Astrocyte (in vitro differentiated cells and primary cell): ENCODE measurements around the gene CEP89. TPM values are rescaled to one million over a fixed set of nuclear protein-coding genes. Genes with fewer than 3 reads are reported as not detected.
"Not testable (repeated sequence)": the region's sequence is repeated elsewhere in the genome, so short reads cannot be mapped to it uniquely, and the experiment has no call there.

ENCODE experiments used
- DNase-seq: peaks from one replicate; pipeline ENCODE4 v3.0.0-alpha.2; 2010; ENCODE audit warnings: low read depth
- FAIRE-seq: peaks from 2 replicates; lab custom pipeline; 2011; peaks lifted over from hg19 to GRCh38; lab: Jason Lieb, UNC
- H2AFZ ChIP-seq: 2 replicates; pipeline ENCODE4 v1.6.0; 2012; ENCODE audit warnings: low read depth, low read length, inconsistent platforms
- H3K27ac ChIP-seq: 2 replicates; pipeline ENCODE4 v1.5.1; 2011; ENCODE audit warnings: low read depth, low read length, inconsistent platforms
- H3K27me3 ChIP-seq: 2 replicates; pipeline ENCODE4 v1.6.0; 2011; ENCODE audit warnings: low read length, inconsistent platforms; ENCODE audit not compliant: insufficient read depth
- H3K36me3 ChIP-seq: 2 replicates; pipeline ENCODE4 v1.5.1; 2011; ENCODE audit warnings: low read length, inconsistent platforms; ENCODE audit not compliant: insufficient read depth
- H3K4me1 ChIP-seq: 2 replicates; pipeline ENCODE4 v1.5.1; 2011; ENCODE audit warnings: low read length, inconsistent platforms; ENCODE audit not compliant: insufficient read depth
- H3K4me2 ChIP-seq: 2 replicates; pipeline ENCODE4 v1.6.0; 2012; ENCODE audit warnings: low read length, inconsistent platforms
- H3K4me3 ChIP-seq: 2 replicates; pipeline ENCODE4 v1.5.1; 2011; ENCODE audit warnings: low read depth, mild to moderate bottlenecking, low read length, inconsistent platforms; ENCODE audit not compliant: insufficient read depth
- H3K79me2 ChIP-seq: 2 replicates; pipeline ENCODE4 v1.6.0; 2012; ENCODE audit warnings: mild to moderate bottlenecking, low read length, inconsistent platforms; ENCODE audit not compliant: insufficient read depth
- H3K9ac ChIP-seq: 2 replicates; pipeline ENCODE4 v1.6.0; 2012; ENCODE audit warnings: mild to moderate bottlenecking, low read length, inconsistent platforms
- H3K9me3 ChIP-seq: 2 replicates; pipeline ENCODE4 v1.5.1; 2012; ENCODE audit warnings: low read depth, mild to moderate bottlenecking, low read length, inconsistent platforms; ENCODE audit not compliant: insufficient read depth
- H4K20me1 ChIP-seq: 2 replicates; pipeline ENCODE4 v1.6.0; 2012; ENCODE audit warnings: low read length, inconsistent platforms; ENCODE audit not compliant: insufficient read depth
- H3K27ac Mint-ChIP-seq: one replicate; pipeline ENCODE4 v1.8.0; 2021; ENCODE audit warnings: mild to moderate bottlenecking, mixed read lengths; ENCODE audit not compliant: unreplicated experiment
- H3K27me3 Mint-ChIP-seq: one replicate; pipeline ENCODE4 v1.8.0; 2021; ENCODE audit warnings: low read depth, mixed read lengths; ENCODE audit not compliant: unreplicated experiment
- H3K36me3 Mint-ChIP-seq: one replicate; pipeline ENCODE4 v1.8.0; 2021; ENCODE audit warnings: low read depth, mixed read lengths; ENCODE audit not compliant: unreplicated experiment
- H3K4me1 Mint-ChIP-seq: one replicate; pipeline ENCODE4 v1.8.0; 2021; ENCODE audit warnings: low read depth, mixed read lengths; ENCODE audit not compliant: unreplicated experiment
- H3K4me3 Mint-ChIP-seq: one replicate; pipeline ENCODE4 v1.8.0; 2021; ENCODE audit warnings: mild to moderate bottlenecking, moderate library complexity, mixed read lengths; ENCODE audit not compliant: unreplicated experiment
- H3K9me3 Mint-ChIP-seq: one replicate; pipeline ENCODE4 v1.8.0; 2021; ENCODE audit warnings: mild to moderate bottlenecking, mixed read lengths; ENCODE audit not compliant: unreplicated experiment
- EZH2 ChIP-seq: IDR thresholded peaks from 2 replicates; pipeline ENCODE4 v1.6.1; 2012; ENCODE audit warnings: mild to moderate bottlenecking, low read length, inconsistent platforms; ENCODE audit not compliant: insufficient read depth
- total RNA-seq: library from RNA; stranded (reverse); gene quantifications from 2 replicates; pipeline ENCODE4 v1.2.1, GENCODE V29; 2021
- TF ChIP-seq, protein P1 (sequence below): IDR thresholded peaks from 2 replicates; pipeline ENCODE4 v1.5.1; 2011; ENCODE audit warnings: low read depth, mild to moderate bottlenecking, inconsistent platforms, low read length, moderate library complexity; ENCODE audit not compliant: insufficient read depth

The CEP89 gene
- total RNA-seq, 1 donor from 2014 or later = 28.3 TPM

DNA sequence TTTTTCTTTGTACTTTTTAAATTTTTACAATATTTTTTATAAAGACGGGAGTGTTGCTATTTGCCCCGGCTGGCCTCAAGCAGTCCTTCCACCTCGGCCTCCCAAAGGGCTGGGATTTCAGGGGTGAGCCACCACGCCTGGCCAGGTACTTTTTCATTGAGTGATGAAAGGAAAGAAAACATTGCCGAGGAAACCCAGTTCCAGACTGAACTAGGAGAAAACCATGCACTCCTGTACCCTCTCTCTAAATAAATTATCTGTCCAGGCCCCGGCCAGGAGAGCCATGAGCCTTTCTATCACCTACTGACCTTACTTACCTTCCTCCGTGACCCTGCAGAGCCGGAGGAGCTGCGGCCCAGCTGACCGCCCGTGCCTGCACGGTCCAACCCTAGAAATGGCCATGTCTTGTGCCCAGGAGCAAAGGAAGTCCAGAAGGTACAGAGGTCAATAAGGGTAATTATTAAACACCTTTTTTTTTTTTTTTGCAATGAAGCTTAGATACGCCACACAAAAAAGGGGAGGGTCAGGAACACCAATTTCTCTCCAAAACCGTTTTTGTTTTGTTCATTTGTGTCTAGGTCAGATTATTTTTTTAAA lies 102.3 kb downstream of the CEP89 start, which contains the start of gene SLC7A9:
Gene SLC7A9 (minus strand): TSS at position 399 of the 597 bp plus-strand sequence. CDS start 1,233 bp downstream, outside the sequence.
- no peak within 1 kb of the TSS for H3K9ac ChIP-seq
- no peak within 1 kb of the TSS for H3K4me3 ChIP-seq
- H2AFZ ChIP-seq = no peak within 1 kb of the TSS
- H4K20me1 ChIP-seq = no peaks in the 10 kb centered on the region
- no peak within 1 kb of the TSS for H3K27ac ChIP-seq
- no peak within 1 kb of the TSS for H3K4me2 ChIP-seq
- FAIRE-seq = no peak
- no peaks in the 10 kb centered on the region for H3K27me3 ChIP-seq
- Mint-ChIP-seq H3K4me3 (no peak within 1 kb of the TSS), H3K27ac (no peak within 1 kb of the TSS), H3K9me3 (no peaks in the 10 kb centered on the region), H3K27me3 (peaks cover 3% of the 10 kb centered on the region), H3K36me3 (no peaks in the 10 kb centered on the region), H3K4me1 (no peaks in the 10 kb centered on the region)
- no peaks in the 10 kb centered on the region for H3K79me2 ChIP-seq
- H3K9me3 ChIP-seq = no peaks in the 10 kb centered on the region
- H3K4me1 ChIP-seq = no peaks in the 10 kb centered on the region
- DNase-seq = no peak
- TF ChIP-seq, protein P1, sequence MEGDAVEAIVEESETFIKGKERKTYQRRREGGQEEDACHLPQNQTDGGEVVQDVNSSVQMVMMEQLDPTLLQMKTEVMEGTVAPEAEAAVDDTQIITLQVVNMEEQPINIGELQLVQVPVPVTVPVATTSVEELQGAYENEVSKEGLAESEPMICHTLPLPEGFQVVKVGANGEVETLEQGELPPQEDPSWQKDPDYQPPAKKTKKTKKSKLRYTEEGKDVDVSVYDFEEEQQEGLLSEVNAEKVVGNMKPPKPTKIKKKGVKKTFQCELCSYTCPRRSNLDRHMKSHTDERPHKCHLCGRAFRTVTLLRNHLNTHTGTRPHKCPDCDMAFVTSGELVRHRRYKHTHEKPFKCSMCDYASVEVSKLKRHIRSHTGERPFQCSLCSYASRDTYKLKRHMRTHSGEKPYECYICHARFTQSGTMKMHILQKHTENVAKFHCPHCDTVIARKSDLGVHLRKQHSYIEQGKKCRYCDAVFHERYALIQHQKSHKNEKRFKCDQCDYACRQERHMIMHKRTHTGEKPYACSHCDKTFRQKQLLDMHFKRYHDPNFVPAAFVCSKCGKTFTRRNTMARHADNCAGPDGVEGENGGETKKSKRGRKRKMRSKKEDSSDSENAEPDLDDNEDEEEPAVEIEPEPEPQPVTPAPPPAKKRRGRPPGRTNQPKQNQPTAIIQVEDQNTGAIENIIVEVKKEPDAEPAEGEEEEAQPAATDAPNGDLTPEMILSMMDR = no peak
- TF ChIP-seq EZH2 = no peak
- H3K36me3 ChIP-seq = no peaks in the 10 kb centered on the region

DNA sequence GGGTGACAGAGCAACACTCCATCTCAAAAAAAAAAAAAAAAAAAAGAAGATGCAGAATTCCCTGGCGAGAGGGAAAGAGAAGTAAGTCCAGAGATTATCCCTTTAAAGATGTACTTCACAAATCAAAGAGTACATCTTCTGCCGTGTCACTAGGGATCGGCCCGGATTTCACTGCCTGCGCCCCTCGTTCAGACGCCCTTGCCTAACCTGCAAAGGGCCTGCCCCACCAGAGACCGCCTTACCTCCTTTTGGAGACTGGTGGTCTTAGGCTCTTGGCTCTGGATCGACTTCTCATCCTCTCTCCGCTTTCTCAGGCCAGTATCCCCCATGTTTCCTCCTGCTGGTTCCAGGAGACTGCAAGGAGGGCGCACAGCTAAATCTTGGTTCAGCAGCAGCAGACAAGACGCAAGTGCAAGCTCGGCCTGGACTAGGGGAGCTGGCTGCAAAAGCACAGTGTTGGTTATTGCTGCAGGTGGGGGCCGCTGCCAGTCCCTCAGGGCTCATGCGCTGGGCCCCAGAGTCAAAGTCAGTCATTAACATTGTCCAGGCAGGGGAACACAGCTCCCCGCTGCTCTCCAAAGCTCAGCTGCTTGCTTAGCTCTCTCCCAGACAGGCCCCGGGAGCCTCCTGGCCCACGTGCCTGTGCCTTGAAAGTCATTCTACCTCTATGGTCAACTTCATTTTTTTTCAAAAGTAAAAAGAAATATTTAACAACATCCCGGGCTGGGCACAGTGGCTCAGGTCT lies 103.4 kb downstream of the CEP89 start:
- Histone ChIP-seq H3K9ac (no peak overlapping the region), H3K4me3 (no peak overlapping the region), H3K4me2 (no peak overlapping the region), H3K27me3 (no peaks in the 10 kb centered on the region), H3K4me1 (no peaks in the 10 kb centered on the region), H3K36me3 (no peaks in the 10 kb centered on the region), H2AFZ (no peak overlapping the region), H3K9me3 (no peaks in the 10 kb centered on the region), H3K79me2 (no peaks in the 10 kb centered on the region), H3K27ac (no peak overlapping the region), H4K20me1 (no peaks in the 10 kb centered on the region)
- DNase-seq (no peak), FAIRE-seq (no peak)
- Mint-ChIP-seq H3K4me1 (no peaks in the 10 kb centered on the region), H3K9me3 (no peaks in the 10 kb centered on the region), H3K4me3 (no peak overlapping the region), H3K27ac (no peak overlapping the region), H3K36me3 (no peaks in the 10 kb centered on the region), H3K27me3 (peaks cover 3% of the 10 kb centered on the region)
- no peak for TF ChIP-seq EZH2
- TF ChIP-seq, protein P1 = no peak

DNA sequence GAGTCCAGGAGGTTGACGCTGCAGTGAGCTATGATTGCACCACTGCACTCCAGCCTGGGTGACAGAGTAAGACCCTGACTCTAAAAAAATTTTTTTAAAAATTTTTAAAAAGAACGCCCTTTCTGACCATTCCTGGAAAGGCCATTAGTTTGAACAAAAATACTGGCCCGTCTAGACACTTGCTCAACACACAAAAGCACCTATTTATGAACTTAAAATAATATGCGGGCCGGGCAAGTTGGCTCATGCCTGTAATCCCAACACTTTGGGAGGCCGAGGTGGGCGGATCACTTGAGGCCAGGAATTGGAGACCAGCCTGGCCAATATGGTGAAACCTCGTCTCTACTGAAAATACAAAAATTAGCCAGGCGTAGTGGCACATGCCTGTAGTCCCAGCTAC lies 104.3 kb downstream of the CEP89 start:
- not testable (repeated sequence) for H3K9me3 ChIP-seq, H3K4me3 ChIP-seq, H3K27ac Mint-ChIP-seq, H3K4me1 ChIP-seq, H3K36me3 ChIP-seq, H2AFZ ChIP-seq, H3K27me3 Mint-ChIP-seq, H3K4me2 ChIP-seq, DNase-seq, H3K9me3 Mint-ChIP-seq, H3K4me1 Mint-ChIP-seq, H4K20me1 ChIP-seq, H3K4me3 Mint-ChIP-seq, H3K36me3 Mint-ChIP-seq, H3K9ac ChIP-seq, H3K27ac ChIP-seq, H3K27me3 ChIP-seq, H3K79me2 ChIP-seq, FAIRE-seq
